Measurements from ENCODE around the gene NOP9. TPM values are rescaled to one million over a fixed set of nuclear protein-coding genes. Genes with fewer than 3 reads are reported as not detected.

Gene NOP9
- total RNA-seq, 1 experiment from 2014 or later: 34.0 TPM

GRCh38 chr14:24337824-24338175 is 38.1 kb downstream of the NOP9 start:
- intact Hi-C loops (cut with micrococcal nuclease; ENCODE audit: unreplicated experiment): no loop called here
- ChIA-PET CTCF (no interaction called here), POLR2A (ENCODE audit: low non-redundant PET) (no interaction called here)
- Histone ChIP-seq H3K27me3 (replicated peaks; ENCODE audit: insufficient read depth, low read depth, low read length, poor library complexity) (no peaks in the 10 kb centered on the region), H3K4me1 (ENCODE audit: insufficient read depth, low read length, poor library complexity, severe bottlenecking) (peaks cover 10% of the 10 kb centered on the region), H3K36me3 (ENCODE audit: insufficient read depth, low read length, poor library complexity, severe bottlenecking) (no peaks in the 10 kb centered on the region), H3K9me3 (ENCODE audit: low read depth, low read length, poor library complexity, severe bottlenecking) (no peaks in the 10 kb centered on the region), H3K27ac (ENCODE audit: low read depth, low read length, poor library complexity, severe bottlenecking) (no peak overlapping the region), H3K4me3 (ENCODE audit: low read depth, low read length, poor library complexity, severe bottlenecking) (no peak overlapping the region)
- DNase-seq (ENCODE audit: low spot score): no peak
- no TSS peak for BruUV-seq (replicated peaks)
- TF ChIP-seq, protein P1, sequence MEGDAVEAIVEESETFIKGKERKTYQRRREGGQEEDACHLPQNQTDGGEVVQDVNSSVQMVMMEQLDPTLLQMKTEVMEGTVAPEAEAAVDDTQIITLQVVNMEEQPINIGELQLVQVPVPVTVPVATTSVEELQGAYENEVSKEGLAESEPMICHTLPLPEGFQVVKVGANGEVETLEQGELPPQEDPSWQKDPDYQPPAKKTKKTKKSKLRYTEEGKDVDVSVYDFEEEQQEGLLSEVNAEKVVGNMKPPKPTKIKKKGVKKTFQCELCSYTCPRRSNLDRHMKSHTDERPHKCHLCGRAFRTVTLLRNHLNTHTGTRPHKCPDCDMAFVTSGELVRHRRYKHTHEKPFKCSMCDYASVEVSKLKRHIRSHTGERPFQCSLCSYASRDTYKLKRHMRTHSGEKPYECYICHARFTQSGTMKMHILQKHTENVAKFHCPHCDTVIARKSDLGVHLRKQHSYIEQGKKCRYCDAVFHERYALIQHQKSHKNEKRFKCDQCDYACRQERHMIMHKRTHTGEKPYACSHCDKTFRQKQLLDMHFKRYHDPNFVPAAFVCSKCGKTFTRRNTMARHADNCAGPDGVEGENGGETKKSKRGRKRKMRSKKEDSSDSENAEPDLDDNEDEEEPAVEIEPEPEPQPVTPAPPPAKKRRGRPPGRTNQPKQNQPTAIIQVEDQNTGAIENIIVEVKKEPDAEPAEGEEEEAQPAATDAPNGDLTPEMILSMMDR (conservative IDR thresholded peaks at IDR 0.05; ENCODE audit: low read depth, low read length): no peak
- TF ChIP-seq EZH2 (IDR thresholded peaks at IDR 0.05; ENCODE audit: borderline replicate concordance, low read depth, low read length, poor library complexity, severe bottlenecking): no peak

GRCh38 chr14:24338843-24339242 is 39.2 kb downstream of the NOP9 start:
- POLR2A ChIA-PET (ENCODE audit: low non-redundant PET): no interaction called here
- CTCF ChIA-PET: no interaction called here
- TF ChIP-seq EZH2 (IDR thresholded peaks at IDR 0.05; ENCODE audit: borderline replicate concordance, low read depth, low read length, poor library complexity, severe bottlenecking): no peak
- TF ChIP-seq, protein P1 (conservative IDR thresholded peaks at IDR 0.05; ENCODE audit: low read depth, low read length): no peak
- H3K4me3 ChIP-seq (ENCODE audit: low read depth, low read length, poor library complexity, severe bottlenecking): no peak overlapping the region
- peaks cover 7% of the 10 kb centered on the region for H3K4me1 ChIP-seq (ENCODE audit: insufficient read depth, low read length, poor library complexity, severe bottlenecking)
- no peaks in the 10 kb centered on the region for H3K9me3 ChIP-seq (ENCODE audit: low read depth, low read length, poor library complexity, severe bottlenecking)
- H3K27me3 ChIP-seq (replicated peaks; ENCODE audit: insufficient read depth, low read depth, low read length, poor library complexity): no peaks in the 10 kb centered on the region
- DNase-seq (ENCODE audit: low spot score): no peak
- no peaks in the 10 kb centered on the region for H3K36me3 ChIP-seq (ENCODE audit: insufficient read depth, low read length, poor library complexity, severe bottlenecking)
- intact Hi-C loops (cut with micrococcal nuclease; ENCODE audit: unreplicated experiment): no loop called here
- H3K27ac ChIP-seq (ENCODE audit: low read depth, low read length, poor library complexity, severe bottlenecking): no peak overlapping the region
- no TSS peak for BruUV-seq (replicated peaks)

- H3K27me3 ChIP-seq (replicated peaks; ENCODE audit: insufficient read depth, low read depth, low read length, poor library complexity): no peaks in the 10 kb centered on the region
- POLR2A ChIA-PET (ENCODE audit: low non-redundant PET): no interaction called here
- CTCF ChIA-PET: interaction anchor here (0.6 kb wide), 1 partner anchor 246 kb away, joined by 3 read pairs; no protein-coding TSS in a partner anchor
- no peak within 1 kb of the TSS for H3K27ac ChIP-seq (ENCODE audit: low read depth, low read length, poor library complexity, severe bottlenecking)
- no peak within 1 kb of the TSS for H3K4me3 ChIP-seq (ENCODE audit: low read depth, low read length, poor library complexity, severe bottlenecking)
- peaks cover under 1% of the 10 kb centered on the region for H3K4me1 ChIP-seq (ENCODE audit: insufficient read depth, low read length, poor library complexity, severe bottlenecking)
- intact Hi-C loops (cut with micrococcal nuclease; ENCODE audit: unreplicated experiment): no loop called here
- H3K9me3 ChIP-seq (ENCODE audit: low read depth, low read length, poor library complexity, severe bottlenecking): no peaks in the 10 kb centered on the region
- no peak for TF ChIP-seq EZH2 (IDR thresholded peaks at IDR 0.05; ENCODE audit: borderline replicate concordance, low read depth, low read length, poor library complexity, severe bottlenecking)
- TF ChIP-seq, protein P1 (conservative IDR thresholded peaks at IDR 0.05; ENCODE audit: low read depth, low read length): no peak
- no TSS peak for BruUV-seq (replicated peaks)
- DNase-seq (ENCODE audit: low spot score): no peak
- H3K36me3 ChIP-seq (ENCODE audit: insufficient read depth, low read length, poor library complexity, severe bottlenecking): no peaks in the 10 kb centered on the region
Measured at GRCh38 chr14:24339284-24340151, 39.9 kb downstream of the NOP9 start, which contains the start of gene RIPK3. Gene RIPK3, minus strand, starts transcription at chr14:24339991. Its CDS starts 165 bp downstream, at chr14:24339826.
